Endothelial cell of umbilical vein (primary cell): Measurements from ENCODE around the gene SLIT1. TPM values are rescaled to one million over a fixed set of nuclear protein-coding genes. Genes with fewer than 3 reads are reported as not detected.

Experiments
- BruUV-seq: library from RNA; stranded (reverse); fragments of 400-500 nt; replicated peaks from 2 replicates; lab custom pipeline; 2021; lab: Mats Ljungman, UMichigan
- CTCF ChIA-PET: fragments of 300-600, 350-600 bp; sonication (Branson Sonifier 250); formaldehyde crosslinking; loops from one replicate; lab custom pipeline; 2021; ENCODE audit warnings: antibody characterized with exemption, inconsistent platforms; lab: Charles Lee
- POLR2A ChIA-PET: fragments of 300-600, 350-600 bp; sonication (Branson Sonifier 250); formaldehyde crosslinking; loops from one replicate; lab custom pipeline; 2021; ENCODE audit warnings: antibody characterized with exemption, inconsistent platforms; lab: Charles Lee
- DNase-seq: peaks from one replicate; pipeline ENCODE4 v3.0.0-alpha.2; 2011; ENCODE audit warnings: low read depth, low spot score
- FAIRE-seq: peaks from 2 replicates; lab custom pipeline; 2011; peaks lifted over from hg19 to GRCh38; lab: Jason Lieb, UNC
- H2AFZ ChIP-seq: 2 replicates; pipeline ENCODE4 v1.6.0; 2012; ENCODE audit warnings: low read depth, low read length, control low read depth, inconsistent platforms
- H3K27ac ChIP-seq: 2 replicates; pipeline ENCODE4 v1.5.1; 2011; ENCODE audit warnings: low read depth, mild to moderate bottlenecking, control low read depth, low read length, moderate library complexity; ENCODE audit not compliant: insufficient read depth
- H3K27me3 ChIP-seq, 2 experiments: 2 replicates each; pipeline versions ENCODE4 v1.6.0 to v1.6.1; 2011; ENCODE audit warnings: low read length in 2 of 2, mixed read lengths in 1 of 2; ENCODE audit not compliant: control insufficient read depth in 2 of 2, insufficient read depth in 2 of 2
- H3K36me3 ChIP-seq, 2 experiments: 2 replicates in 1 of 2; 3 replicates in 1 of 2; pipeline ENCODE4 v1.5.1; 2011; ENCODE audit warnings: low read length in 2 of 2, mild to moderate bottlenecking in 1 of 2, moderate library complexity in 1 of 2; ENCODE audit not compliant: control insufficient read depth in 2 of 2, insufficient read depth in 2 of 2; ENCODE audit errors: extremely low read depth in 1 of 2
- H3K4me1 ChIP-seq: 3 replicates; pipeline ENCODE4 v1.5.1; 2011; ENCODE audit warnings: mild to moderate bottlenecking, low read length; ENCODE audit not compliant: control insufficient read depth, insufficient read depth; ENCODE audit errors: extremely low read depth
- H3K4me2 ChIP-seq: 2 replicates; pipeline ENCODE4 v1.6.1; 2011; ENCODE audit warnings: low read length, control low read depth, mixed read lengths; ENCODE audit not compliant: insufficient read depth
- H3K4me3 ChIP-seq, 3 experiments: fragments of 200-600 bp in 1 of 3; sonication (generic), shearing (Covaris generic) in 1 of 3; replicated peaks in 1 of 3; 2 replicates each; pipeline ENCODE4 v1.5.1; 2011 to 2016; ENCODE audit warnings: control low read depth in 3 of 3, low read length in 3 of 3, mild to moderate bottlenecking in 2 of 3, inconsistent platforms in 1 of 3, low read depth in 1 of 3, moderate library complexity in 1 of 3; ENCODE audit not compliant: insufficient read depth in 1 of 3
- H3K79me2 ChIP-seq: 2 replicates; pipeline ENCODE4 v1.6.0; 2012; ENCODE audit warnings: low read length, inconsistent platforms; ENCODE audit not compliant: control insufficient read depth, insufficient read depth
- H3K9ac ChIP-seq: replicated peaks from 2 replicates; pipeline ENCODE3; 2011; ENCODE audit warnings: low read length, control low read depth; ENCODE audit not compliant: insufficient read depth; ENCODE audit errors: extremely low read depth
- H3K9me1 ChIP-seq: replicated peaks from 3 replicates; pipeline ENCODE4 v1.6.0; 2011; ENCODE audit warnings: mild to moderate bottlenecking, low read length; ENCODE audit not compliant: control insufficient read depth, insufficient read depth; ENCODE audit errors: extremely low read depth
- H3K9me3 ChIP-seq: replicated peaks from 2 replicates; pipeline ENCODE4 v1.5.1; 2012; ENCODE audit warnings: low read length, inconsistent platforms; ENCODE audit not compliant: control insufficient read depth, insufficient read depth
- H4K20me1 ChIP-seq: replicated peaks from 2 replicates; pipeline ENCODE3; 2011; ENCODE audit warnings: mild to moderate bottlenecking, low read length; ENCODE audit not compliant: control insufficient read depth, insufficient read depth; ENCODE audit errors: extremely low read depth
- EZH2 ChIP-seq: IDR thresholded peaks from 2 replicates; pipeline ENCODE4 v1.6.1; 2012; ENCODE audit warnings: borderline replicate concordance, low read depth, mild to moderate bottlenecking, moderate library complexity, low read length, inconsistent platforms; ENCODE audit not compliant: severe bottlenecking
- FOS ChIP-seq: IDR thresholded peaks from 2 replicates; pipeline ENCODE4 v1.6.1; 2011; ENCODE audit warnings: mild to moderate bottlenecking, low read length, moderate library complexity, borderline replicate concordance; ENCODE audit not compliant: insufficient read depth
- GATA2 ChIP-seq: IDR thresholded peaks from 2 replicates; pipeline ENCODE4 v1.7.0; 2011; ENCODE audit warnings: low read depth, mild to moderate bottlenecking, moderate library complexity, mixed read lengths, low read length; ENCODE audit not compliant: insufficient read length, insufficient read depth
- JUN ChIP-seq: IDR thresholded peaks from 2 replicates; pipeline ENCODE4 v1.6.1; 2011; ENCODE audit warnings: borderline replicate concordance, low read depth; ENCODE audit not compliant: insufficient read length, insufficient read depth
- MAX ChIP-seq: IDR thresholded peaks from 2 replicates; pipeline ENCODE4 v1.6.1; 2011; ENCODE audit not compliant: insufficient read depth, insufficient read length
- MYC ChIP-seq: IDR thresholded peaks from one replicate; pipeline ENCODE4 v1.6.1; 2011; ENCODE audit warnings: mild to moderate bottlenecking, low read depth, low read length
- POLR2A ChIP-seq: IDR thresholded peaks from 2 replicates; pipeline ENCODE4 v1.6.1; 2012; ENCODE audit warnings: low read depth, mild to moderate bottlenecking, control low read depth, low read length
- POLR2AphosphoS5 ChIP-seq: IDR thresholded peaks from 2 replicates; pipeline ENCODE4 v1.6.1; 2012; ENCODE audit warnings: low read depth, mild to moderate bottlenecking, control low read depth, low read length, moderate library complexity; ENCODE audit not compliant: insufficient read depth
- dilution Hi-C: fragments of 300-500 bp; cut with MboI; formaldehyde crosslinking; loops from one replicate; pipeline ENCODE4 v1.15.0; 2019; ENCODE audit warnings: low sequenced_read_pairs; ENCODE audit not compliant: extremely low pct_ligation_motif_present
- intact Hi-C: fragments of 100-400 bp; cut with micrococcal nuclease; formaldehyde crosslinking; loops from one replicate; pipeline ENCODE4 v1.10.0; 2022
- polyA plus RNA-seq, 4 experiments: library from polyadenylated mRNA; depleted of rRNA in 3 of 4; stranded (reverse) in 3 of 4; unstranded in 1 of 4; fragments of >200 nt; gene quantifications; 2 replicates each; pipeline versions ENCODE4 v1.2.1 to v1.2.3, GENCODE V29; 2011 to 2012; ENCODE audit warnings: missing spikeins in 1 of 4
- total RNA-seq: library from RNA; stranded (reverse); gene quantifications from 2 replicates; pipeline ENCODE4 v1.2.3, GENCODE V29; 2021
- TF ChIP-seq, protein P1 (sequence below), 2 donors: IDR thresholded peaks; 1 replicate in 1 of 2; 2 replicates in 1 of 2; pipeline ENCODE4 v1.5.1; 2011; ENCODE audit warnings: low read length in 2 of 2, mild to moderate bottlenecking in 2 of 2, moderate library complexity in 2 of 2, control low read depth in 1 of 2, inconsistent platforms in 1 of 2, low read depth in 1 of 2; ENCODE audit not compliant: insufficient read depth in 1 of 2; ENCODE audit errors: extremely low read depth in 1 of 2

SLIT1 gene
- total and polyA plus RNA-seq, 2 donors (not counting 3 experiments of a cell fraction or from before 2014, with no cell fraction given): 0.04 to 0.20 TPM

- Histone ChIP-seq H3K27ac (no peak overlapping the region), H2AFZ (no peak overlapping the region), H3K36me3 (peaks cover 0 to 2% of the 10 kb centered on the region in 2 experiments), H3K9me1 (no peaks in the 10 kb centered on the region), H3K4me1 (peaks cover 4% of the 10 kb centered on the region), H4K20me1 (no peaks in the 10 kb centered on the region), H3K27me3 (no peaks in the 10 kb centered on the region), H3K9me3 (no peaks in the 10 kb centered on the region), H3K79me2 (no peaks in the 10 kb centered on the region), H3K9ac (no peak overlapping the region), H3K4me2 (no peak overlapping the region), H3K4me3 (no peak overlapping the region)
- dilution Hi-C loops (no loop called here), intact Hi-C loops (no loop called here)
- ChIA-PET POLR2A (no interaction called here), CTCF (interaction anchor here (1.0 to 2.0 kb wide), 2 partner anchors 18 to 155 kb away, joined by 3 to 7 read pairs; no protein-coding TSS in a partner anchor)
- no peak for TF ChIP-seq JUN
- no peak for TF ChIP-seq EZH2
- TF ChIP-seq, protein P1, sequence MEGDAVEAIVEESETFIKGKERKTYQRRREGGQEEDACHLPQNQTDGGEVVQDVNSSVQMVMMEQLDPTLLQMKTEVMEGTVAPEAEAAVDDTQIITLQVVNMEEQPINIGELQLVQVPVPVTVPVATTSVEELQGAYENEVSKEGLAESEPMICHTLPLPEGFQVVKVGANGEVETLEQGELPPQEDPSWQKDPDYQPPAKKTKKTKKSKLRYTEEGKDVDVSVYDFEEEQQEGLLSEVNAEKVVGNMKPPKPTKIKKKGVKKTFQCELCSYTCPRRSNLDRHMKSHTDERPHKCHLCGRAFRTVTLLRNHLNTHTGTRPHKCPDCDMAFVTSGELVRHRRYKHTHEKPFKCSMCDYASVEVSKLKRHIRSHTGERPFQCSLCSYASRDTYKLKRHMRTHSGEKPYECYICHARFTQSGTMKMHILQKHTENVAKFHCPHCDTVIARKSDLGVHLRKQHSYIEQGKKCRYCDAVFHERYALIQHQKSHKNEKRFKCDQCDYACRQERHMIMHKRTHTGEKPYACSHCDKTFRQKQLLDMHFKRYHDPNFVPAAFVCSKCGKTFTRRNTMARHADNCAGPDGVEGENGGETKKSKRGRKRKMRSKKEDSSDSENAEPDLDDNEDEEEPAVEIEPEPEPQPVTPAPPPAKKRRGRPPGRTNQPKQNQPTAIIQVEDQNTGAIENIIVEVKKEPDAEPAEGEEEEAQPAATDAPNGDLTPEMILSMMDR (IDR thresholded peaks at IDR 0.05; ENCODE audit: extremely low read depth in 1 of 2, insufficient read depth in 1 of 2, low read depth in 1 of 2, low read length in 2 of 2): no peak
- TF ChIP-seq POLR2AphosphoS5: no peak
- no peak for FAIRE-seq
- no peak for DNase-seq
- BruUV-seq: no TSS peak
Observed at GRCh38 chr10:97228130-97228774, 42.5 kb upstream of the SLIT1 start.

- no peaks in the 10 kb centered on the region for H3K9me1 ChIP-seq
- FAIRE-seq (no peak), DNase-seq (no peak)
- no peaks in the 10 kb centered on the region for H3K9me3 ChIP-seq
- ChIA-PET CTCF (interaction anchor here (1.2 to 2.9 kb wide), 5 partner anchors 15 to 154 kb away, joined by 3 to 16 read pairs (median 9); no protein-coding TSS in a partner anchor), POLR2A (no interaction called here)
- no peak for TF ChIP-seq EZH2
- no peak for TF ChIP-seq POLR2A
- TF ChIP-seq MAX: no peak
- TF ChIP-seq, protein P1 (IDR thresholded peaks at IDR 0.05; ENCODE audit: extremely low read depth in 1 of 2, insufficient read depth in 1 of 2, low read depth in 1 of 2, low read length in 2 of 2): no peak
- no peak for TF ChIP-seq POLR2AphosphoS5
- no peak for TF ChIP-seq JUN
- TF ChIP-seq GATA2: no peak
- TF ChIP-seq FOS: no peak
- TF ChIP-seq MYC: no peak
- no peaks in the 10 kb centered on the region for H3K79me2 ChIP-seq
- H3K9ac ChIP-seq: no peak overlapping the region
- dilution Hi-C loops: no loop called here
- no peak overlapping the region for H3K4me2 ChIP-seq
- intact Hi-C loops: no loop called here
- no peak overlapping the region for H2AFZ ChIP-seq
- peaks cover 4% of the 10 kb centered on the region for H3K4me1 ChIP-seq
- no peak overlapping the region for H3K27ac ChIP-seq
- no peaks in the 10 kb centered on the region for H3K27me3 ChIP-seq
- H4K20me1 ChIP-seq: no peaks in the 10 kb centered on the region
- no TSS peak for BruUV-seq
- no peak overlapping the region for H3K4me3 ChIP-seq
- peaks cover 0 to 4% of the 10 kb centered on the region in 2 experiments for H3K36me3 ChIP-seq
Observed at GRCh38 chr10:97226398-97226797, 40.6 kb upstream of the SLIT1 start.
